ENCODE results near the gene ACBD3. TPM values are rescaled to one million over a fixed set of nuclear protein-coding genes. Genes with fewer than 3 reads are reported as not detected.
A peak's percentile ranks its signal among the peaks of the same experiment; 100 is the strongest.

ACBD3 gene
- polyA plus RNA-seq, 1 experiment = 22.8 TPM

DNA sequence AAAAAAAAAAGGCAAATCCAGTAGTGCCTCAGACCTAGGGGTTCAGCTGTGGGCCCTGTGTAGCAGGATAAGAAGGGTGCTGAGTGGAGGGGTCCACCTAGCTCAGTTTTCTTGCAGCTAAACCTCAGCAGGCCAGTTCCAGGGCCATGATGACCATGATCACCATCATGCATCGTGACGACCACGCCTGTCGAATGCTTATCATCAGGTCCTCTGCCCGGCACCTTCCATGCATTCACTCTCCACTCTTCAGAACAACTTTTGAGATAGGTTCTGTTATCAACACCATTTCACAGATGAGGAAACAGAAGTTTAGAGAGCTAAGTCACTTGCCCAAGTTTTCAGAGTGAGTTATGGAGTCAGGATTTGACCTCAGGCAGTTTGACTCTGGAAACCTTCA is 54.9 kb downstream of the ACBD3 start:
- ChIA-PET CTCF (interaction anchor here (0.6 to 1.4 kb wide), 4 partner anchors 9 to 94 kb away, joined by 3 read pairs; no protein-coding TSS in a partner anchor), POLR2A (no interaction called here)
- no peak for DNase-seq (ENCODE audit: low read depth)
- TF ChIP-seq, protein P1, sequence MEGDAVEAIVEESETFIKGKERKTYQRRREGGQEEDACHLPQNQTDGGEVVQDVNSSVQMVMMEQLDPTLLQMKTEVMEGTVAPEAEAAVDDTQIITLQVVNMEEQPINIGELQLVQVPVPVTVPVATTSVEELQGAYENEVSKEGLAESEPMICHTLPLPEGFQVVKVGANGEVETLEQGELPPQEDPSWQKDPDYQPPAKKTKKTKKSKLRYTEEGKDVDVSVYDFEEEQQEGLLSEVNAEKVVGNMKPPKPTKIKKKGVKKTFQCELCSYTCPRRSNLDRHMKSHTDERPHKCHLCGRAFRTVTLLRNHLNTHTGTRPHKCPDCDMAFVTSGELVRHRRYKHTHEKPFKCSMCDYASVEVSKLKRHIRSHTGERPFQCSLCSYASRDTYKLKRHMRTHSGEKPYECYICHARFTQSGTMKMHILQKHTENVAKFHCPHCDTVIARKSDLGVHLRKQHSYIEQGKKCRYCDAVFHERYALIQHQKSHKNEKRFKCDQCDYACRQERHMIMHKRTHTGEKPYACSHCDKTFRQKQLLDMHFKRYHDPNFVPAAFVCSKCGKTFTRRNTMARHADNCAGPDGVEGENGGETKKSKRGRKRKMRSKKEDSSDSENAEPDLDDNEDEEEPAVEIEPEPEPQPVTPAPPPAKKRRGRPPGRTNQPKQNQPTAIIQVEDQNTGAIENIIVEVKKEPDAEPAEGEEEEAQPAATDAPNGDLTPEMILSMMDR (IDR thresholded peaks at IDR 0.05; ENCODE audit: insufficient read depth, low read depth, low read length) = no peak
- Histone ChIP-seq H3K27me3 (ENCODE audit: control insufficient read depth, insufficient read depth, low read length) (0 out of 2 replicates have a peak, but pooled peaks cover 2% of the 10 kb centered on the region), H3K4me3 (ENCODE audit: low read depth, low read length) (no peak overlapping the region), H3K36me3 (ENCODE audit: control insufficient read depth, insufficient read depth, low read length) (no peaks in the 10 kb centered on the region)

DNA sequence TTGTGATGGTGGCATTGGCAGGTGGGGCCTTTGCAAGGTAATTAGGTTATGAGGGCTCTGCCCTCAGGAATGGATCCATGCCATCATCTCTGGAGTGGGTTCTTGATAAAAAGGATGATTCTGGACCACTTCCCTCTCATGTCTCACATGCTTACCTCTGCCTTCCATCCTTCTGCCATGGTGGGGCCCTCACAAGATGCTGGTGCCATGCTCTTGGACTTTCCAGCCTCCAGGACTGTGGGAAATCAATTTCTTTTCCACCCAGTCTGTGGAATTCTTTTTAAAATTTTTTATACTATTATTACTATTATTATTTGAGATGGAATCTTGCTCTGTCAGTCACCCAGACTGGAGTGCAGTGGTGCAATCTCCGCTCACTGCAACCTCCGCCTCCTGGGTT is 57.3 kb downstream of the ACBD3 start:
- no peak for DNase-seq (ENCODE audit: low read depth)
- TF ChIP-seq, protein P1 (IDR thresholded peaks at IDR 0.05; ENCODE audit: insufficient read depth, low read depth, low read length) = no peak
- Histone ChIP-seq H3K27me3 (ENCODE audit: control insufficient read depth, insufficient read depth, low read length) (0 out of 2 replicates have a peak, but pooled peaks cover 2% of the 10 kb centered on the region), H3K4me3 (ENCODE audit: low read depth, low read length) (no peak overlapping the region), H3K36me3 (ENCODE audit: control insufficient read depth, insufficient read depth, low read length) (no peaks in the 10 kb centered on the region)
- ChIA-PET POLR2A (no interaction called here), CTCF (interaction anchor here (7.6 kb wide), 1 partner anchor 69 kb away, joined by 198 read pairs; no protein-coding TSS in a partner anchor)

DNA sequence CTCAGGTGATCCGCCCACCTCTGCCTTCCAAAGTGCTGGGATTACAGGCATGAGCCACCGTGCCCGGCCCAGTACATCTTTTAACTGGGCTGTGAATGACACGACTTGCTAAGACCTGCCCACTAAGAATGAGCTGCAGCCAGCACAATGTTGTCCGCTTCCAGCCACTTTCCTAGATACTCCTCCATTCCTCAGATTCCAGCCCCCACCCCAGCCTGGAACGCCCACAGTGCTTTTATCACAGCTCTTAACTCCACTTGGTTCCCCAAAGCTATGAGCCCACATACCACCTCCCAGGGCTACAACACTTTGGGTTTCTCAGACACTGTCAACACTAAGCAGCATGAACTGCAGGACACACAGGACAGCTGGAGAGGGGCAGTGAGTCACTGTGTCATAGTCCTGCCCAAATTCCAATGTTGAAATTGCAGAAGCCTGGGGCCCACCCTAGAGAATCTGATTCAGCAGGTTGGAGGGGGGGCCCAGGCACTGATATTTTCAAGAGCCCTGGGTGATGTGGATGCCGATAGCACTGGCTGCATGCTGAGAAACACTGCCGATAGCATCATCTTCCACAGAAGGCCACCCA is 58.0 kb downstream of the ACBD3 start:
- POLR2A ChIA-PET = no interaction called here
- TF ChIP-seq, protein P1 (IDR thresholded peaks at IDR 0.05; ENCODE audit: insufficient read depth, low read depth, low read length) = no peak
- Histone ChIP-seq H3K4me3 (ENCODE audit: low read depth, low read length) (no peak overlapping the region), H3K36me3 (ENCODE audit: control insufficient read depth, insufficient read depth, low read length) (no peaks in the 10 kb centered on the region), H3K27me3 (ENCODE audit: control insufficient read depth, insufficient read depth, low read length) (0 out of 2 replicates have a peak, but pooled peaks cover 2% of the 10 kb centered on the region)
- CTCF ChIA-PET = interaction anchor here (0.7 to 7.6 kb wide), 2 partner anchors 70 to 161 kb away, joined by 3 to 198 read pairs; no protein-coding TSS in a partner anchor
- peak; percentile 53 for DNase-seq (ENCODE audit: low read depth)

DNA sequence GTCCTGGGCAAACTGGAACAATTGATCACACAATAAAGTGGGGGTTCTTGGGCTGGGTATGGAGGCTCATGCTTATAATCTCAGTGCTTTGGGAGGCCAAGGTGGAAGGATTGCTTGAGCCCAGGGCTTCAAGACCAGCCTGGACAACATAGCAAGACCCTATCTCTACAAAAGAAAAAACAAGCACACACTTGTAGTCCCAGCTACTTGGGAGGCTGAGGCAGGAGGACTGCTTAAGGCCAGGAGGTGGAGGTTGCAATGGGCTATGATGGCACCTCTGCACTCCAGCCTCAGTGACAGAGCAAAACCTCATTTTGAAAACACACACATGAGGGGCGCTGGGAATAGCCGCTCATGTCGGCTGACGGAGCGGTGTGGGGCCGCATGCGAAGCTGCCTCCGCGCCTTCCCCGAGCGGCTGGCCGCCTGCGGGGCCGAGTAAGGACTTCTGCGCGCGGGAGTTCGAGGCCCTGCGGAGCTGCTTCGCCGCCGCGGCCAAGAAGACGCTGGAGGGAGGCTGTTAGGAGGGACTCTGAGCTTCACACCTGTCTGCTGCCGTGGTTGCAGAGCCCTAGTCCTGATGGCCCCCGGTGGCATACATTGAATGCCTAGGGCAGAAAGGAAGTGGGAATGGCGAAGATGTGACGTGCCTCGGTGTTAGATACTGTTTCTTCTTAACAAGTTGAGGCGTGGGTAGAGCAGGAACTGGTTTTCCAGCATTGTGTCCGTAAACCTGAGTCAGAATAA is 59.5 kb downstream of the ACBD3 start:
- TF ChIP-seq, protein P1 (IDR thresholded peaks at IDR 0.05; ENCODE audit: insufficient read depth, low read depth, low read length) = no peak
- Histone ChIP-seq H3K27me3 (ENCODE audit: control insufficient read depth, insufficient read depth, low read length) (no peaks in the 10 kb centered on the region), H3K4me3 (ENCODE audit: low read depth, low read length) (no peak overlapping the region), H3K36me3 (ENCODE audit: control insufficient read depth, insufficient read depth, low read length) (no peaks in the 10 kb centered on the region)
- ChIA-PET CTCF (interaction anchor here (3.5 to 7.6 kb wide), 2 partner anchors 58 to 71 kb away, joined by 20 to 198 read pairs; no protein-coding TSS in a partner anchor), POLR2A (no interaction called here)
- DNase-seq (ENCODE audit: low read depth) = no peak

DNA sequence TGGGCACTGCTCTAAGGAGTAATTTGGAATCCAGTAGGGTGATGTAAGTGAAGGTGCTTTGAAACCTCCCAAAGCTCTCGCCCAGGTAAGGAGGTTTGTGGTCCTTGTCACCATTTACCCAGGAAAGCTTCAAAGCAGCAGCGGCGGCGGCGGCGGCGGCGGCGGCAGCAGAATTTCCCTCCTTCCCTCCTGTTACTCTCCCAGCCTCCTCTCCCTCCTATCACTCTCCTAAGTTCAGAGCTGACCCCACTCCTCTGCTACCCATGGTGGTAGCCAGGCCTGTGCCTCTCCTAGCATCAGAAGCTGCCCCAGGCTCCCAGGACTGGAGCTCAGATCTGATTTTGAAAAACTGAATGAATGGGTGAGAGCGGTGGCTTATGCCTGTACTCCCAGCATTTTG is 60.7 kb downstream of the ACBD3 start:
- Histone ChIP-seq H3K36me3 (ENCODE audit: control insufficient read depth, insufficient read depth, low read length) (no peaks in the 10 kb centered on the region), H3K4me3 (ENCODE audit: low read depth, low read length) (no peak overlapping the region), H3K27me3 (ENCODE audit: control insufficient read depth, insufficient read depth, low read length) (no peaks in the 10 kb centered on the region)
- DNase-seq (ENCODE audit: low read depth) = no peak
- CTCF ChIA-PET = interaction anchor here (0.6 to 7.6 kb wide), 38 partner anchors 8 to 483 kb away, joined by 3 to 198 read pairs (median 4); partner anchors contain the start of gene H3-3A
- TF ChIP-seq, protein P1 (IDR thresholded peaks at IDR 0.05; ENCODE audit: insufficient read depth, low read depth, low read length) = no peak
- POLR2A ChIA-PET = interaction anchor here (0.6 kb wide), 2 partner anchors 15 to 57 kb away, joined by 3 to 4 read pairs; no protein-coding TSS in a partner anchor

Data from BJ (cell line).